Vagina (tissue), 2 donors: ENCODE results near the gene DBP. TPM values are rescaled to one million over a fixed set of nuclear protein-coding genes. Genes with fewer than 3 reads are reported as not detected.
A peak's percentile ranks its signal among the peaks of the same experiment; 100 is the strongest.

Experiments
- DNase-seq, 2 donors: peaks; one replicate each; pipeline ENCODE4 v3.0.0-alpha.2; 2017; ENCODE audit errors: extremely low spot score in 2 of 2
- H3K27ac ChIP-seq: fragments of 200-600 bp; sonication (generic); one replicate; pipeline ENCODE4 v1.5.1; 2019
- H3K27me3 ChIP-seq: fragments of 200-600 bp; sonication (generic); one replicate; pipeline ENCODE4 v1.5.1; 2019
- H3K36me3 ChIP-seq, 2 donors: fragments of 200-600 bp; sonication (generic); one replicate each; pipeline ENCODE4 v1.5.1; 2017 to 2019
- H3K4me1 ChIP-seq: fragments of 200-600 bp; sonication (generic); one replicate; pipeline ENCODE4 v1.5.1; 2019
- H3K4me3 ChIP-seq, 2 donors: fragments of 200-600 bp; sonication (generic); 1 replicate in 1 of 2; 2 replicates in 1 of 2; pipeline ENCODE4 v1.5.1; 2016 to 2019
- H3K9me3 ChIP-seq: fragments of 200-600 bp; sonication (generic); one replicate; pipeline ENCODE4 v1.5.1; 2019
- POLR2A ChIP-seq, 2 donors: fragments of 450-650 bp; IDR thresholded peaks; one replicate each; pipeline ENCODE4 v1.6.1; 2017; ENCODE audit warnings: antibody characterized with exemption in 2 of 2, mild to moderate bottlenecking in 2 of 2, moderate library complexity in 2 of 2
- POLR2AphosphoS5 ChIP-seq, 2 donors: sonication (generic); formaldehyde crosslinking; IDR thresholded peaks; one replicate each; pipeline ENCODE4 v1.9.0; 2017; ENCODE audit warnings: antibody characterized with exemption in 2 of 2, mild to moderate bottlenecking in 2 of 2, low read depth in 1 of 2; ENCODE audit not compliant: insufficient read depth in 1 of 2
- intact Hi-C: fragments of 100-400 bp; cut with DNase I; formaldehyde crosslinking; loops from one replicate; pipeline ENCODE4 v1.15.1; 2023
- total RNA-seq: library from RNA; depleted of rRNA; stranded (reverse); fragments of >200 nt; gene quantifications from one replicate; pipeline ENCODE4 v1.2.3, GENCODE V29; 2016
- TF ChIP-seq, protein P1 (sequence below), 3 experiments: fragments of 450-650 bp in 2 of 3; fragments of 200-600 bp in 1 of 3; sonication (generic) in 1 of 3; IDR thresholded peaks; one replicate each; pipeline ENCODE4 v1.5.1; 2017 to 2019; ENCODE audit warnings: antibody characterized with exemption in 3 of 3, mild to moderate bottlenecking in 2 of 3, moderate library complexity in 2 of 3

Gene DBP
- total RNA-seq, 1 donor from 2014 or later = 4.9 TPM

GRCh38 chr19:48635966-48636858 lies 967 bp downstream of the DBP start:
- DNase-seq = peak in 1 of 2 donors; percentile 91
- peak overlapping the region; percentile 99 for H3K27ac ChIP-seq
- H3K9me3 ChIP-seq = no peaks in the 10 kb centered on the region
- H3K4me1 ChIP-seq = peaks cover 66% of the 10 kb centered on the region
- TF ChIP-seq, protein P1, sequence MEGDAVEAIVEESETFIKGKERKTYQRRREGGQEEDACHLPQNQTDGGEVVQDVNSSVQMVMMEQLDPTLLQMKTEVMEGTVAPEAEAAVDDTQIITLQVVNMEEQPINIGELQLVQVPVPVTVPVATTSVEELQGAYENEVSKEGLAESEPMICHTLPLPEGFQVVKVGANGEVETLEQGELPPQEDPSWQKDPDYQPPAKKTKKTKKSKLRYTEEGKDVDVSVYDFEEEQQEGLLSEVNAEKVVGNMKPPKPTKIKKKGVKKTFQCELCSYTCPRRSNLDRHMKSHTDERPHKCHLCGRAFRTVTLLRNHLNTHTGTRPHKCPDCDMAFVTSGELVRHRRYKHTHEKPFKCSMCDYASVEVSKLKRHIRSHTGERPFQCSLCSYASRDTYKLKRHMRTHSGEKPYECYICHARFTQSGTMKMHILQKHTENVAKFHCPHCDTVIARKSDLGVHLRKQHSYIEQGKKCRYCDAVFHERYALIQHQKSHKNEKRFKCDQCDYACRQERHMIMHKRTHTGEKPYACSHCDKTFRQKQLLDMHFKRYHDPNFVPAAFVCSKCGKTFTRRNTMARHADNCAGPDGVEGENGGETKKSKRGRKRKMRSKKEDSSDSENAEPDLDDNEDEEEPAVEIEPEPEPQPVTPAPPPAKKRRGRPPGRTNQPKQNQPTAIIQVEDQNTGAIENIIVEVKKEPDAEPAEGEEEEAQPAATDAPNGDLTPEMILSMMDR (IDR thresholded peaks at IDR 0.05) = no peak
- TF ChIP-seq POLR2A (IDR thresholded peaks at IDR 0.05) (no peak), POLR2AphosphoS5 (IDR thresholded peaks at IDR 0.05; ENCODE audit: insufficient read depth in 1 of 2, low read depth in 1 of 2) (no peak)
- H3K36me3 ChIP-seq = no peaks in the 10 kb centered on the region
- intact Hi-C loops = loop anchor here (10.0 kb wide), 1 partner anchor 329 kb away; the partner anchor contains the start of gene FTL
- H3K4me3 ChIP-seq = peak overlapping the region; percentile 54 to 69
- no peaks in the 10 kb centered on the region for H3K27me3 ChIP-seq

GRCh38 chr19:48635263-48635965 lies 1.8 kb downstream of the DBP start:
- intact Hi-C loops = loop anchor here (10.0 kb wide), 1 partner anchor 329 kb away; the partner anchor contains the start of gene FTL
- peak overlapping the region; percentile 54 to 69 for H3K4me3 ChIP-seq
- no peaks in the 10 kb centered on the region for H3K9me3 ChIP-seq
- TF ChIP-seq POLR2AphosphoS5 (IDR thresholded peaks at IDR 0.05; ENCODE audit: insufficient read depth in 1 of 2, low read depth in 1 of 2) = no peak
- TF ChIP-seq, protein P1 (IDR thresholded peaks at IDR 0.05) = no peak
- TF ChIP-seq POLR2A (IDR thresholded peaks at IDR 0.05) = peak in 1 of 2 donors; percentile 62
- peak in 1 of 2 donors; percentile 92 for DNase-seq
- peak overlapping the region; percentile 99 for H3K27ac ChIP-seq
- H3K36me3 ChIP-seq = peaks cover 0 to 5% of the 10 kb centered on the region in 2 donors
- peaks cover 74% of the 10 kb centered on the region for H3K4me1 ChIP-seq
- no peaks in the 10 kb centered on the region for H3K27me3 ChIP-seq

DNA sequence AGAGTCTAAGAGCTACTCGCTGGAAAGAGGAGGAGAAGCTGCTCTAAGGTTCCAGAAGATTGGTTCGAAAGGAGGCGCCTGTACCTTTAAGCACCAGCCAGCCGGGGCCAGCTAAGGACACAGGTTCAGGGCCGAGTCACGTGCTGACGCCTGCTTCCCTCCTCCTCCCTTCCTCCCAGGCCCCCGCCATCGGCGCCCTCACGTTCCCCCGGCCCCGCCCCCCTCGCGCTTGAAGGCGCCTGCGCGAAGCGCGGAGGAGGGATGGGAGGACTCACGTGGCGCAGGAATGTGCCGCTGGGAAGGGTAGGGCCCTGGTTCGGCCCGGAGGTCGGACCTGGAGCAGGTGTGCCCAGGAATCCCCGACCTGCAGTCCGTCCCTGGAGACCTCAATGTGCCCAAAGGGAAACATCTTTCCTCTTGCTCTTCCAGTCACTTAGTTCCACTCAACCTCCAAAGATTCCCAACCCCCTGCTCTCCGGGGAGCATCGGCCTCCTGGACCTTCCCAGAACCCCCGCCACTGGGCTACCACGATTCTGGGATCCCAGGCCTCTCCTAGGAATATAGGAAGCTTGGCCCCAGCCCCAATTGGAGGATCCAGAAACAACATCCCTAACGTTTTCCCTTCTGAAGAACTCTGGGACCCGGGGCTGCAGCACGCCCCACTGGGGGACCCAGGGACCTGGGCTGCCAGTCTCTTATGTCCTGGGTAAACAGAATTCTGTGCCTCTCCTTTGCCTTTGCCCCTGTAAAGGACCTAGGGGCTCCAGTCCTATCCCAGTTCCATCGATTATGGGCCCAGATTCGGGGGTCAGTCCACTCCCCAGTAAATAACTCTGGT lies 2.5 kb downstream of the DBP start:
- TF ChIP-seq, protein P1 (IDR thresholded peaks at IDR 0.05) = no peak
- peak in 1 of 2 donors; percentile 52 for TF ChIP-seq POLR2A (IDR thresholded peaks at IDR 0.05)
- peak; percentile 94 to 99 for TF ChIP-seq POLR2AphosphoS5 (IDR thresholded peaks at IDR 0.05; ENCODE audit: insufficient read depth in 1 of 2, low read depth in 1 of 2)
- peak overlapping the region; percentile 99 for H3K27ac ChIP-seq
- peak in 1 of 2 donors; percentile 98 for DNase-seq
- peaks cover 0 to 5% of the 10 kb centered on the region in 2 donors for H3K36me3 ChIP-seq
- H3K9me3 ChIP-seq = no peaks in the 10 kb centered on the region
- no peaks in the 10 kb centered on the region for H3K27me3 ChIP-seq
- intact Hi-C loops = loop anchor here (10.0 kb wide), 1 partner anchor 330 kb away; the partner anchor contains the start of gene FTL
- H3K4me3 ChIP-seq = peak overlapping the region; percentile 54 to 69
- peaks cover 82% of the 10 kb centered on the region for H3K4me1 ChIP-seq

GRCh38 chr19:48634036-48634342 lies 3.2 kb downstream of the DBP start:
- intact Hi-C loops = loop anchor here (10.0 kb wide), 1 partner anchor 331 kb away; the partner anchor contains the start of gene FTL
- peak overlapping the region; percentile 54 to 69 for H3K4me3 ChIP-seq
- DNase-seq = no peak
- TF ChIP-seq POLR2A (IDR thresholded peaks at IDR 0.05) = no peak
- TF ChIP-seq POLR2AphosphoS5 (IDR thresholded peaks at IDR 0.05; ENCODE audit: insufficient read depth in 1 of 2, low read depth in 1 of 2) = no peak
- TF ChIP-seq, protein P1 (IDR thresholded peaks at IDR 0.05) = no peak
- peaks cover 82% of the 10 kb centered on the region for H3K4me1 ChIP-seq
- no peaks in the 10 kb centered on the region for H3K9me3 ChIP-seq
- peak overlapping the region; percentile 99 for H3K27ac ChIP-seq
- peaks cover 0 to 5% of the 10 kb centered on the region in 2 donors for H3K36me3 ChIP-seq
- H3K27me3 ChIP-seq = no peaks in the 10 kb centered on the region
